AG09319 (cell line): ENCODE results near the gene TRIM69.
"Not testable (repeated sequence)": the region's sequence is repeated elsewhere in the genome, so short reads cannot be mapped to it uniquely, and the experiment has no call there.

ENCODE experiments used
- DNase-seq: peaks from one replicate; pipeline ENCODE4 v3.0.0-alpha.2; 2010; ENCODE audit warnings: low read depth; ENCODE audit errors: extremely low read depth
- CTCF ChIP-seq: IDR thresholded peaks from 2 replicates; pipeline ENCODE4 v1.5.1; 2011; ENCODE audit warnings: low read depth, mild to moderate bottlenecking, inconsistent platforms, low read length, moderate library complexity

TRIM69 gene

DNA sequence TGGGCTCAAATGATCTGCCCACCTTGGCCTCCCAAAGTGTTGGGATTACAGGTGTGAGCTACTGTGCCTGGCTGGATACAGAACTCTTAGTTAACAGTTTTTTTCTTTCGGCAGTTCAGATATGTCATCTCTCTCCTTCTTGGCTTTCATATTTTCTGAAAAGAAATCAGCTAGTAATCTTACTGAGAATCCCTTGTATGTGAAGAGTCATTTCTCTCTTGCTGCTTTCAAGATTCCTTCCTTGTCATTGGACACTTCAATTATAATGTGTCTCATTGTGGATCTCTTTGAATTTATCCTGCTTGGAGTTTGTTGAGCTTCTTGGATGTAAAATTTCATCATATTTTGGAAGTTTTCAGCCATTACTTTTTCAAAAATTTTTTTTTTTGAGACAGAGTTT is 17.0 kb downstream of the TRIM69 start:
- TF ChIP-seq CTCF: no peak
- DNase-seq: no peak

- TF ChIP-seq CTCF: no peak
- DNase-seq: no peak
Measured at GRCh38 chr15:44763187-44763586, 26.9 kb downstream of the TRIM69 start.

- no peak for TF ChIP-seq CTCF
- DNase-seq: no peak
Measured at GRCh38 chr15:44763848-44764247, 27.5 kb downstream of the TRIM69 start.

DNA sequence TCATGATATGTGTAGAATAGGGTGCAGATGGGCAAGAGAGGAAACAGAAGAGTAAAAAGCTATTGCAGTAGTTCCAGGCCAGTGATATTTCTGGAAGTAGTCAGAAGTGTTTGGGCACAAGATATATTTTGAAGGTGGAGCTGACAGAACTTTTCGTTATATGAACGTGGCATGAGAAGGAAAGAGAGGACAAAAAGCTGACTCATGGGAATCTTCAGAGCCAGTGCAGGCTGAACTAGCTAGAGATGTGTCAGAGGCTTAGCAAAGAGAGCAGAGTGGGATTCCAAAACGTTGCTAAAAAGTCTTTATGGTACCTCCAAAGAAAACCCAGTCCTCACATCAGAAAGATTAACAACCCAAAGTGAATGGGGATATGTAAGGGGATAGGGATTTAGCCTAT is 28.7 kb downstream of the TRIM69 start:
- TF ChIP-seq CTCF: no peak
- no peak for DNase-seq

DNA sequence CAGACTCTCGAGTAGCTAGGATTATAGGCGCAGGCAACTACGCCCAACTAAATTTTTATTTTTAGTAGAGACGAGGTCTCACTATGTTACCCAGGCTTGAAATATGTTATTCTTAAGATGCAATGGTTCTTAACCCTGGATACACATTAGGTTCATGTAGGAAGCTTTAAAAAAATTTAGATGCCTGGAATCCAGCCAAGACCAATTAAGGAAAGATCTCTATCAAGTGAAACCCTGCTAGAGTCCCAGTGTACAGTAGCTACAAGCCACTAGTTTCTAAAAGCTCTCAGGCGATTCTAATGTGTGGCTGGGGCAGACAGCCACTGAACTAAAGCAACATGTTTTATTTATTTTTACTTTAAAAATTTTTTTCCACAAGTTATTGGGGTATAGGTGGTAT is 33.2 kb downstream of the TRIM69 start:
- DNase-seq: no peak
- no peak for TF ChIP-seq CTCF

- not testable (repeated sequence) for DNase-seq
Measured at GRCh38 chr15:44770715-44771114, 34.4 kb downstream of the TRIM69 start.

- no peak for TF ChIP-seq CTCF
- DNase-seq: no peak
Measured at GRCh38 chr15:44775953-44776352, 39.6 kb downstream of the TRIM69 start.

DNA sequence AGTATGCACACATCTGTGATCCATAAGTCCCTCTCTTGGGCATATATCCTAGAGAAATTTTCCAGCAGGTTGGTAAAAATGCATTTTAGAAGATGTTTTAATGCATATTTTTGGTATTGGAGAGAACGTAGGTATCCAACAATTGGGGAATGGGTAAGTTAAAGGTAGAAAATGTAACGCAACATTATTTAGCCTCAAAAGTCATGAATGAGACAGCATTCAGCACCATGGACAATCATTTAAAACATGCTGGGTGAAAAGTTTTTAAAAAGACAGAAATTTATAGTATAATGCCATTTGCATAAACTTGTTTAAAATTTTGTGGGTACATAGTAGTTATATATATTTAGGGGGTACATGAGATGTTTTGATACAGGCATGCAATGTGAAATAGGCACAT is 43.4 kb downstream of the TRIM69 start:
- TF ChIP-seq CTCF: no peak
- no peak for DNase-seq
